Sigmoid colon (tissue), 4 donors: ENCODE measurements around the gene TPBGL.

ENCODE experiments used
- EP300 ChIP-seq, 4 donors: sonication (generic); formaldehyde crosslinking; IDR thresholded peaks; one replicate each; pipeline ENCODE4 v1.6.1; 2017; ENCODE audit warnings: antibody characterized with exemption in 4 of 4
- POLR2A ChIP-seq, 2 donors: fragments of 450-650 bp; IDR thresholded peaks; one replicate each; pipeline ENCODE4 v1.6.1; 2016; ENCODE audit warnings: antibody characterized with exemption in 2 of 2, mild to moderate bottlenecking in 2 of 2, moderate library complexity in 2 of 2
- POLR2AphosphoS5 ChIP-seq, 4 donors: sonication (generic); formaldehyde crosslinking; IDR thresholded peaks; one replicate each; pipeline ENCODE4 v1.6.1; 2017; ENCODE audit warnings: antibody characterized with exemption in 4 of 4
- TF ChIP-seq, protein P1 (sequence below), 4 experiments: fragments of 450-650 bp in 3 of 4; fragments of 200-600 bp in 1 of 4; IDR thresholded peaks; one replicate each; pipeline ENCODE4 v1.5.1; 2016 to 2019; ENCODE audit warnings: antibody characterized with exemption in 4 of 4, mild to moderate bottlenecking in 3 of 4, moderate library complexity in 2 of 4

DNA sequence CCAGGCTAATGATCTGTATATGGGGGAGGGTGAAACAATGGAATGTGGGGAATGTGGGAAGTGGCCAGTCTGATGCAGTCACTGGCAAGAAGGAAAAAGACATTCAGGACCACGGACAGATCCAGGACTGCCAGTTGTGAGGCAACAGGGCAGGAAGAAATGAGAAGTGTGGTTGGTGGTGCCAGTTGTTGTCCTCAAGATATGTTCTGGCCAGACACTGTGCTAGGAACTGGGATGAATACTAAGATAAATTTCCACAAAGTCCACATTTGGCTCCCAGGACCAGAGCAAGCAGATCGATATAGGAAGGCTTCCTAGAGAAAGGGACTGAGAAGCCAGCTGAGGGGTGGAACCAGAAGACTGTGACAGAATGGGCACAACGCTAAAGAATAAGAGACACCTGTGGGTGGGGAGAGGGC lies 6.8 kb upstream of the TPBGL start:
- TF ChIP-seq POLR2A (IDR thresholded peaks at IDR 0.05) (no peak), EP300 (IDR thresholded peaks at IDR 0.05) (no peak), POLR2AphosphoS5 (IDR thresholded peaks at IDR 0.05) (no peak)
- TF ChIP-seq, protein P1, sequence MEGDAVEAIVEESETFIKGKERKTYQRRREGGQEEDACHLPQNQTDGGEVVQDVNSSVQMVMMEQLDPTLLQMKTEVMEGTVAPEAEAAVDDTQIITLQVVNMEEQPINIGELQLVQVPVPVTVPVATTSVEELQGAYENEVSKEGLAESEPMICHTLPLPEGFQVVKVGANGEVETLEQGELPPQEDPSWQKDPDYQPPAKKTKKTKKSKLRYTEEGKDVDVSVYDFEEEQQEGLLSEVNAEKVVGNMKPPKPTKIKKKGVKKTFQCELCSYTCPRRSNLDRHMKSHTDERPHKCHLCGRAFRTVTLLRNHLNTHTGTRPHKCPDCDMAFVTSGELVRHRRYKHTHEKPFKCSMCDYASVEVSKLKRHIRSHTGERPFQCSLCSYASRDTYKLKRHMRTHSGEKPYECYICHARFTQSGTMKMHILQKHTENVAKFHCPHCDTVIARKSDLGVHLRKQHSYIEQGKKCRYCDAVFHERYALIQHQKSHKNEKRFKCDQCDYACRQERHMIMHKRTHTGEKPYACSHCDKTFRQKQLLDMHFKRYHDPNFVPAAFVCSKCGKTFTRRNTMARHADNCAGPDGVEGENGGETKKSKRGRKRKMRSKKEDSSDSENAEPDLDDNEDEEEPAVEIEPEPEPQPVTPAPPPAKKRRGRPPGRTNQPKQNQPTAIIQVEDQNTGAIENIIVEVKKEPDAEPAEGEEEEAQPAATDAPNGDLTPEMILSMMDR (IDR thresholded peaks at IDR 0.05), result no peak
